MCF 10A (cell line): Measurements from ENCODE around the gene TMEM53. TPM values are rescaled to one million over a fixed set of nuclear protein-coding genes. Genes with fewer than 3 reads are reported as not detected.

Source experiments
- BruUV-seq: library from RNA; stranded (reverse); fragments of 400-500 nt; replicated peaks from 2 replicates; lab custom pipeline; 2021; lab: Mats Ljungman, UMichigan
- CTCF ChIA-PET: fragments of 300-600 bp; sonication (Branson Sonifier 250); formaldehyde crosslinking; extraction: SDS; loops from one replicate; lab custom pipeline; 2021; ENCODE audit warnings: antibody characterized with exemption, inconsistent platforms; lab: Yijun Ruan, JAX
- POLR2A ChIA-PET: fragments of 300-600, 350-650 bp; sonication (Branson Sonifier 250); formaldehyde crosslinking; extraction: SDS; loops from one replicate; lab custom pipeline; 2020; ENCODE audit warnings: antibody characterized with exemption, inconsistent platforms; lab: Yijun Ruan, JAX
- DNase-seq: peaks from one replicate; pipeline ENCODE4 v3.0.0-alpha.2; 2018; ENCODE audit not compliant: unreplicated experiment
- H3K27ac Mint-ChIP-seq: one replicate; pipeline ENCODE4 v1.8.0; 2022; ENCODE audit warnings: mild to moderate bottlenecking, low read depth, mixed read lengths; ENCODE audit not compliant: unreplicated experiment
- H3K27me3 Mint-ChIP-seq: one replicate; pipeline ENCODE4 v1.8.0; 2022; ENCODE audit warnings: mixed read lengths; ENCODE audit not compliant: insufficient read depth, unreplicated experiment
- H3K36me3 Mint-ChIP-seq: one replicate; pipeline ENCODE4 v1.8.0; 2022; ENCODE audit warnings: mild to moderate bottlenecking, moderate library complexity, mixed read lengths; ENCODE audit not compliant: insufficient read depth, unreplicated experiment
- H3K4me1 Mint-ChIP-seq: one replicate; pipeline ENCODE4 v1.8.0; 2022; ENCODE audit warnings: mixed read lengths; ENCODE audit not compliant: insufficient read depth, unreplicated experiment
- H3K4me3 Mint-ChIP-seq: one replicate; pipeline ENCODE4 v1.8.0; 2022; ENCODE audit warnings: mild to moderate bottlenecking, moderate library complexity, mixed read lengths; ENCODE audit not compliant: unreplicated experiment
- H3K9me3 Mint-ChIP-seq: one replicate; pipeline ENCODE4 v1.8.0; 2022; ENCODE audit warnings: mixed read lengths; ENCODE audit not compliant: unreplicated experiment
- CTCF ChIP-seq: fragments of 200-600 bp; IDR thresholded peaks from one replicate; pipeline ENCODE4 v1.8.0; 2022; ENCODE audit warnings: antibody characterized with exemption, mild to moderate bottlenecking; ENCODE audit not compliant: unreplicated experiment
- intact Hi-C: fragments of 100-400 bp; cut with micrococcal nuclease; formaldehyde crosslinking; loops from 2 replicates; pipeline ENCODE4 v1.14.1; 2022
- total RNA-seq: library from RNA; stranded (reverse); gene quantifications from 2 replicates; pipeline ENCODE4 v1.2.3, GENCODE V29; 2022

TMEM53 gene
- total RNA-seq, 1 experiment from 2014 or later, result 2.2 TPM

- no peak for DNase-seq
- peaks cover 45% of the 10 kb centered on the region for H3K36me3 Mint-ChIP-seq
- H3K9me3 Mint-ChIP-seq, result no peaks in the 10 kb centered on the region
- no peak overlapping the region for H3K4me3 Mint-ChIP-seq
- H3K4me1 Mint-ChIP-seq, result no peaks in the 10 kb centered on the region
- peak overlapping the region; percentile 5 for H3K27ac Mint-ChIP-seq
- CTCF ChIA-PET, result interaction anchor here (0.6 to 0.8 kb wide), 4 partner anchors 43 to 607 kb away, joined by 3 to 4 read pairs (median 3); no protein-coding TSS in a partner anchor
- no peaks in the 10 kb centered on the region for H3K27me3 Mint-ChIP-seq
- no peak for TF ChIP-seq CTCF
- no TSS peak for BruUV-seq
- intact Hi-C loops, result no loop called here
- POLR2A ChIA-PET, result interaction anchor here (1.2 kb wide), 1 partner anchor 26 kb away, joined by 3 read pairs; the partner anchor contains the start of genes ARMH1 and TMEM53
Measured at GRCh38 chr1:44648529-44649250, 25.6 kb downstream of the TMEM53 start.

- Mint-ChIP-seq H3K27ac (no peak overlapping the region), H3K4me1 (no peaks in the 10 kb centered on the region), H3K36me3 (peaks cover 53% of the 10 kb centered on the region), H3K27me3 (no peaks in the 10 kb centered on the region), H3K4me3 (no peak overlapping the region), H3K9me3 (no peaks in the 10 kb centered on the region)
- POLR2A ChIA-PET, result interaction anchor here (0.7 to 1.2 kb wide), 3 partner anchors 24 to 577 kb away, joined by 3 to 4 read pairs (median 3); partner anchors contain the start of genes ARMH1 and TMEM53
- BruUV-seq, result no TSS peak
- CTCF ChIA-PET, result interaction anchor here (0.6 to 1.0 kb wide), 5 partner anchors 43 to 600 kb away, joined by 3 read pairs; no protein-coding TSS in a partner anchor
- no peak for DNase-seq
- intact Hi-C loops, result no loop called here
- no peak for TF ChIP-seq CTCF
Measured at GRCh38 chr1:44647896-44648295, 26.4 kb downstream of the TMEM53 start.

GRCh38 chr1:44646261-44647110 is 27.8 kb downstream of the TMEM53 start:
- H3K4me3 Mint-ChIP-seq, result no peak overlapping the region
- no TSS peak for BruUV-seq
- intact Hi-C loops, result no loop called here
- no peak for DNase-seq
- no peaks in the 10 kb centered on the region for H3K27me3 Mint-ChIP-seq
- peaks cover 61% of the 10 kb centered on the region for H3K36me3 Mint-ChIP-seq
- no peak for TF ChIP-seq CTCF
- H3K4me1 Mint-ChIP-seq, result no peaks in the 10 kb centered on the region
- no peaks in the 10 kb centered on the region for H3K9me3 Mint-ChIP-seq
- H3K27ac Mint-ChIP-seq, result no peak overlapping the region
- CTCF ChIA-PET, result interaction anchor here (1.1 kb wide), 1 partner anchor 9 kb away, joined by 3 read pairs; no protein-coding TSS in a partner anchor
- POLR2A ChIA-PET, result no interaction called here
